ENCODE data around the gene JAG1.

JAG1 gene

DNA sequence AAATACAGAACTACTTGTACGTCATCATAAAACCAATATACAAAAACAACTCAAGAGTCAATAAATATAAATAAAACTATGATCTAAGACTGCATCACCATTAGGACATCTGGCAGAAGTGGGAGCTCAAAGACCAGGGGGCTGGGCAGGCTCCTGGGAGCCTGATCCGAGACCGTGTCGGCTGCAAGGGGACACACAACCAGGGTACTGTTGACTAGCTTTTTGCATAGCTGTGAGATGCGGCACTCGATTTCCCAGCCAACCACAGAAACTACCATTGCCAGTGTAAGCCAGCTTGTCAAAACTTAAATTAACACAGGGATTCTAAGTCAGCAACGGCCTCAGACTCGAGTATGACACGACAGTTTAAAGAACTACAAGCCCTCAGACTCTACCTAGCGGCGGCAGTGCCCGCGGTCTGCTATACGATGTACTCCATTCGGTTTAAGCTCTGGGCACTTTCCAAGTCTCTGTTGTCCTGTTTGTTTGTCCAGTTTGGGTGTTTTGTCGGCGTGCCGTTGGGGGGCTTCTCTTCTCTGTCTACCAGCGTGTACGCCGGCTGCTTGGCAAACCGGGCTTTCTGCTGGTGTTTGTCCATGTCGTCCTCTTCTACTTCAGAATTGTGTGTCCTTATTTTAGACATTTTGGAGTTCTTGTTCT, 34.6 kb downstream of the JAG1 start:
- TF ChIP-seq, protein P1, sequence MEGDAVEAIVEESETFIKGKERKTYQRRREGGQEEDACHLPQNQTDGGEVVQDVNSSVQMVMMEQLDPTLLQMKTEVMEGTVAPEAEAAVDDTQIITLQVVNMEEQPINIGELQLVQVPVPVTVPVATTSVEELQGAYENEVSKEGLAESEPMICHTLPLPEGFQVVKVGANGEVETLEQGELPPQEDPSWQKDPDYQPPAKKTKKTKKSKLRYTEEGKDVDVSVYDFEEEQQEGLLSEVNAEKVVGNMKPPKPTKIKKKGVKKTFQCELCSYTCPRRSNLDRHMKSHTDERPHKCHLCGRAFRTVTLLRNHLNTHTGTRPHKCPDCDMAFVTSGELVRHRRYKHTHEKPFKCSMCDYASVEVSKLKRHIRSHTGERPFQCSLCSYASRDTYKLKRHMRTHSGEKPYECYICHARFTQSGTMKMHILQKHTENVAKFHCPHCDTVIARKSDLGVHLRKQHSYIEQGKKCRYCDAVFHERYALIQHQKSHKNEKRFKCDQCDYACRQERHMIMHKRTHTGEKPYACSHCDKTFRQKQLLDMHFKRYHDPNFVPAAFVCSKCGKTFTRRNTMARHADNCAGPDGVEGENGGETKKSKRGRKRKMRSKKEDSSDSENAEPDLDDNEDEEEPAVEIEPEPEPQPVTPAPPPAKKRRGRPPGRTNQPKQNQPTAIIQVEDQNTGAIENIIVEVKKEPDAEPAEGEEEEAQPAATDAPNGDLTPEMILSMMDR (conservative IDR thresholded peaks at IDR 0.05; ENCODE audit: low read length), result no peak
- H3K4me3 ChIP-seq (ENCODE audit: low read length), result no peak overlapping the region
- no peak for DNase-seq (ENCODE audit: low read depth)

DNA sequence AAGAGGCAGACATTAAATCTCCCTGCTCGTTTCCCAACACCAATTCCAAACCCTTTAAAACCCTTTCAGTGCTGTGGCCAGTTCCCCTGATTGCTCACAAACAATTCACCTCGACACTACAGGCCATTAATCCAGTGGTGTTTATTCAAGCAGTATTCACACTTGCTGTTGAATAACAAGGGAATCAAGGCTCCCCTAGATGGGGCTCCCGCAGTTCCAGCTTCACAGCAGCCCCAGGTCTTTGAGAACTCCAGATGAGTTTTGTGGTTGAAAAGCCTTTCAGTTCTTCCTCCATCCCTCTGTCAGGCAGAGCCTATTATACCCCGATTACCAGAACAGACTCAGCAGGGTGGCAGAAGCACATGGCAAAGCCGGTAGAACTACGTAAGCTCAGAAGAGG, 36.2 kb downstream of the JAG1 start:
- DNase-seq (ENCODE audit: low read depth), result no peak
- TF ChIP-seq, protein P1 (conservative IDR thresholded peaks at IDR 0.05; ENCODE audit: low read length), result no peak
- H3K4me3 ChIP-seq (ENCODE audit: low read length), result no peak overlapping the region

DNA sequence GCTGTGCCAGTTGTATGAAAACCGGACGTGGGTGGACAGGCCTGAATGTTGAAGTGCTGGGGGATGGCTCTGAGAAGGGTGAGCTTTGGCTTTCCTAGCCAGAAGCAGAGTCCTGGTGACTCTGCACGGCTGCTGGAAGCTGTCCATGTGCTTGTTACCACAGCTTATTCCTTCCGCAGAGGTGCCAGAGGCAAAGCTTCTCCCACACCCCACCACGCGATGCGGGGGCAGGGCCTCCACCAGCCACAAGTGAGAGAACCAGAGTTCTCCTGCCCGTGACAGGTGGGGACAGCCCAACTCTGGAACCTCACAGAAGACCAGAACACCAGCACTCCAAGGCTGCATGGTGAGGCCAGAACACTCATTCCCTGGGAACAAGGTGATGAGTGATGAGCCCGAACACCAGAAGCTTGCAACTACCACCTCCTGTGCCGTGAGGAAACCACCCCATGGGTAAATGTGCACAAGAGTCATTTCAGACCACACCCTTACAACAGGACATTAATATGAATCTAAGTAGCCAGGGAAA, 36.7 kb downstream of the JAG1 start:
- no peak overlapping the region for H3K4me3 ChIP-seq (ENCODE audit: low read length)
- TF ChIP-seq, protein P1 (conservative IDR thresholded peaks at IDR 0.05; ENCODE audit: low read length), result no peak
- DNase-seq (ENCODE audit: low read depth), result peak; percentile 65

DNA sequence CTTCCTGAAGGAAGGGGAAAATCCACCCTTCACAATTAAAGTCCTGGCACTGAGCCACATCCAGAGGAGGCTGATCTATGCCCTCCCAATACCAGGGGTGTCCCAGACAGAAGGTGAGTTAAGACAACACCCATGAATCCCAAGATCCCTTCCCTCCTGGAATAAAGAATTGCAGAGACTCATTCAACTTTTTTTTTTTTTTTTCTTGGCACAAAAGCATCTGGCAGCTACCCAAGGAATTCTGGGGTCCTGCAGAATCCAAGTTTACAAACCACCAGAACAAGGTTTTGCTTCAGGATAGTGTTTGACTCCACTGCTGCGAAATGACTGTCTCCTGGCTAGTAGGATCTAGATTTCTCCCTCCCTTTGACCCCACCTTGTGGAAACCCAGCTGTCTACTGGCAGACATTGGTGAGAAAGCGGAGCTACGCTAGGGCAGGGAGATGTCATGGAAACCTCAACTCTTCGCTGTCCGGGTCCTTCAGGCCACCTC, 37.4 kb downstream of the JAG1 start:
- DNase-seq (ENCODE audit: low read depth), result peak; percentile 48
- TF ChIP-seq, protein P1 (conservative IDR thresholded peaks at IDR 0.05; ENCODE audit: low read length), result no peak
- no peak overlapping the region for H3K4me3 ChIP-seq (ENCODE audit: low read length)

DNA sequence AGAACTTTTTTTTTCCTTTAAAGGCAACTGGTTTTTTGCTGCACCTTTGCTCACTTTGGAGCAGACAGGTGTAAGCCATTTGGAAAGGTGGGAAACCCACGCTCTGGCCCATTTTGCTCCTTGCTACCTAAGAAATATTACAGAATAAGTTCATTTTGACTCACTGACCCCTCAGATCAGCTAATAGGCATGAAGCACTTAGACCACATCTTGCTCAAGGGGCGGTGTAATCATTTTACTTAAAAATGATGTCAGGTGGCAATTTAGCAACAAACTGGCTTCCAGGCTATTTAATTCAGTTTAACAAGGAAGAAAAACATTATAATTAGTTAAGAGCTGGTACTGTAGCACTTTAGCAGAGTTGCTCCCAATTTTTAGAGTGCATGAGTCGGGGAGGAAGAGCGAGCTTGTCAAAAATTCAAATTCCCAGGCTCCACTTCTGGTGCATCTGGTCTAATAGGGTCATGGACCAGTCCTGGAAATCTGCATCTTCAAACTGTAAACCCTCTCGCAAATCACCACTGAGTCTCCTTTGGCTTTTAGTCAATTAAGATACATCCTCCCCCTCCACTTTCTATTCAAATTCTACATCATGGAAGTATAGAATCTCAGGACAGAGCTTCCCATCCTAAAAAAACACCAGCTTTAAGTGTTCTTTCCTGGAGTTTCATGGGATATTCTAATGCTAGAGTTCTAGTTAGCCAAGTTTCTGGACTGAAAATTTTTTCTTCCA, 38.2 kb downstream of the JAG1 start:
- DNase-seq (ENCODE audit: low read depth), result no peak
- H3K4me3 ChIP-seq (ENCODE audit: low read length), result no peak overlapping the region
- TF ChIP-seq, protein P1 (conservative IDR thresholded peaks at IDR 0.05; ENCODE audit: low read length), result no peak

DNA sequence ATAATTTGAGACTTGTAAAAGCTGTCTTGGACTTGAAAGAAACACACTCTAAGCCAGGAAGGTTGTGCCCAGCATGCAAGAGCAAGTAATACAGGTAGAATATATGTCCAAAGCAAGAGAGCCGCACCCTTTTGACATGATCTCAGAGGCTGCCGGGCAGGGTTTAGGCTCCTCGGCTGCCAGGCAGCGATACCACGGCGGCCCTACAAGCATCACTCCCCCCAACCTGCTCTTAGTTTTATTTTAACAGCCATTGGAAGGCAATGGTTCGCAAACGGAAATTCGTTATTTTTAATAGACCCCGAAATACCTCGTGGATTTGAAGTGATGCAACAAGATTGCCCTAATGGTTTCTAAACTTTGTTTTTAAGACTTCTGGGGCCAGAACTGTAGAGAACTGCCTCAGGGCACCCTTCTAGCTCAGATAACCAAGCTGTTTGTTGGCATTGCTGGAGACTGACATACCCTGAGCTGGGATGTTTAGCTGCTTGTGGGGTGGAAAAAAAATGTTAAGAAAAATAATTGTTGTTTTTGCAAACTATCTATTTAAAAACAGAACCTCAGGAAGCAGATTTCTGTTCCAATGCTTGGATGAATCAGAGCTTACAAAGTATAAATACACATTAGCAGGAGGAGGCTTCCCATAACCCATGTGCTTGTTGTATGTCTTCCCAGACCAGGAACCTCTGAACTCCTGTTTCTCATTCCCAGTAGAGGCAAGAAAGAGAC, 39.0 kb downstream of the JAG1 start:
- DNase-seq (ENCODE audit: low read depth), result peak; percentile 54
- TF ChIP-seq, protein P1 (conservative IDR thresholded peaks at IDR 0.05; ENCODE audit: low read length), result no peak
- H3K4me3 ChIP-seq (ENCODE audit: low read length), result no peak overlapping the region
